HEK293 (cell line): ENCODE results near the gene CCIN.

Source experiments
- CTCF ChIP-seq: fragments of 450-650 bp; formaldehyde crosslinking; IDR thresholded peaks from 2 replicates; pipeline ENCODE4 v1.5.1; 2016; ENCODE audit warnings: missing biosample characterization, missing genetic modification characterization
- KLF1 ChIP-seq: fragments of 450-650 bp; formaldehyde crosslinking; IDR thresholded peaks from 2 replicates; pipeline ENCODE4 v1.5.1; 2016; ENCODE audit warnings: missing biosample characterization, missing genetic modification characterization
- REST ChIP-seq: fragments of 450-650 bp; formaldehyde crosslinking; IDR thresholded peaks from 2 replicates; pipeline ENCODE4 v1.5.1; 2016; ENCODE audit warnings: missing biosample characterization, missing genetic modification characterization
- YY1 ChIP-seq: fragments of 450-650 bp; formaldehyde crosslinking; IDR thresholded peaks from 2 replicates; pipeline ENCODE4 v1.5.1; 2018; ENCODE audit warnings: missing biosample characterization, missing genetic modification characterization
- ZBTB49 ChIP-seq: fragments of 450-650 bp; formaldehyde crosslinking; IDR thresholded peaks from 2 replicates; pipeline ENCODE4 v1.5.1; 2016; ENCODE audit warnings: missing biosample characterization, missing genetic modification characterization, low read depth
- ZNF48 ChIP-seq: fragments of 450-650 bp; formaldehyde crosslinking; IDR thresholded peaks from 2 replicates; pipeline ENCODE4 v1.5.1; 2016; ENCODE audit warnings: missing biosample characterization, missing genetic modification characterization
- ZNF596 ChIP-seq: fragments of 450-650 bp; IDR thresholded peaks from 2 replicates; pipeline ENCODE4 v1.5.0; 2018; ENCODE audit warnings: missing biosample characterization, mild to moderate bottlenecking, missing genetic modification characterization, moderate library complexity
- TF ChIP-seq, protein P1 (sequence below): fragments of 450-650 bp; IDR thresholded peaks from 2 replicates; pipeline ENCODE4 v1.5.1; 2018; ENCODE audit warnings: missing biosample characterization, missing genetic modification characterization

DNA sequence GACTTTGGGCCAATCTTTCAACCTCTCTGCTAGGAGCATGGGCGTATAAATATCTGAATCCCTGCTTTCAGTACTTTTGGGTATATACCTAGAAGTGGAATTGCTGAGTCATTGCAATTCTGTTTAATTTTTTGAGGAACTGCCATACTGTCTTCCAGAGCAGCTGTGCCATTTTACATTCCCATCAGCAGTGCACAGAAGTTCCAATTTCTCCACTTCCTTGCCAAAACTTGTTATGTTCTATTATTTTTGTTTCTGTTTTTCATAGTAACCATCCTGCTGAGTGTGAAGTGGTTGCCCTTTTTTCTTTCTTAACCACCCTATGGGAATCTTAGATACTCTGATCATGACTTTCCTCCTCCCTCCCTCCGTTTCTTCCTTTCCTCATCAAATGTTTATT, 11.1 kb upstream of the CCIN start:
- no peak for TF ChIP-seq CTCF (tag by site-specific recombination)
- no peak for TF ChIP-seq REST (tag by site-specific recombination)
- no peak for TF ChIP-seq ZNF596 (tag by site-specific recombination)
- no peak for TF ChIP-seq ZBTB49 (tag by site-specific recombination)
- TF ChIP-seq YY1 (tag by site-specific recombination) = no peak
- no peak for TF ChIP-seq ZNF48 (tag by site-specific recombination)
- TF ChIP-seq, protein P1, sequence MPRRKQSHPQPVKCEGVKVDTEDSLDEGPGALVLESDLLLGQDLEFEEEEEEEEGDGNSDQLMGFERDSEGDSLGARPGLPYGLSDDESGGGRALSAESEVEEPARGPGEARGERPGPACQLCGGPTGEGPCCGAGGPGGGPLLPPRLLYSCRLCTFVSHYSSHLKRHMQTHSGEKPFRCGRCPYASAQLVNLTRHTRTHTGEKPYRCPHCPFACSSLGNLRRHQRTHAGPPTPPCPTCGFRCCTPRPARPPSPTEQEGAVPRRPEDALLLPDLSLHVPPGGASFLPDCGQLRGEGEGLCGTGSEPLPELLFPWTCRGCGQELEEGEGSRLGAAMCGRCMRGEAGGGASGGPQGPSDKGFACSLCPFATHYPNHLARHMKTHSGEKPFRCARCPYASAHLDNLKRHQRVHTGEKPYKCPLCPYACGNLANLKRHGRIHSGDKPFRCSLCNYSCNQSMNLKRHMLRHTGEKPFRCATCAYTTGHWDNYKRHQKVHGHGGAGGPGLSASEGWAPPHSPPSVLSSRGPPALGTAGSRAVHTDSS = no peak
- TF ChIP-seq KLF1 (tag by site-specific recombination) = no peak
